Tibial artery (tissue), 4 donors: ENCODE data around the gene ZNF416.

Source experiments
- DNase-seq, 2 donors: peaks; one replicate each; pipeline ENCODE4 v3.0.0-alpha.2; 2019
- H3K27ac ChIP-seq, 2 donors: fragments of 200-600 bp; sonication (generic) in 1 of 2; 1 replicate in 1 of 2; 2 replicates in 1 of 2; pipeline ENCODE4 v1.5.1; 2018 to 2019; ENCODE audit warnings: mild to moderate bottlenecking in 1 of 2
- H3K27me3 ChIP-seq, 2 donors: fragments of 200-600 bp; sonication (generic) in 1 of 2; one replicate each; pipeline versions ENCODE4 v1.5.1 to v1.6.0; 2016 to 2019
- H3K36me3 ChIP-seq, 3 donors: fragments of 200-600 bp; sonication (generic) in 2 of 3; one replicate each; pipeline ENCODE4 v1.5.1; 2016 to 2019; ENCODE audit warnings: mild to moderate bottlenecking in 2 of 3
- H3K4me1 ChIP-seq, 4 donors: fragments of 200-600 bp; sonication (generic) in 2 of 4; 1 replicate in 3 of 4; 2 replicates in 1 of 4; pipeline ENCODE4 v1.5.1; 2016 to 2019
- H3K4me3 ChIP-seq, 2 donors: fragments of 200-600 bp; sonication (generic) in 1 of 2; 1 replicate in 1 of 2; 2 replicates in 1 of 2; pipeline ENCODE4 v1.5.1; 2018 to 2019; ENCODE audit warnings: mild to moderate bottlenecking in 2 of 2
- H3K9me3 ChIP-seq, 3 donors: fragments of 200-600 bp; sonication (generic) in 1 of 3; one replicate each; pipeline ENCODE4 v1.5.1; 2016 to 2019
- CTCF ChIP-seq, 2 experiments: fragments of 200-600 bp in 1 of 2; fragments of 450-650 bp in 1 of 2; IDR thresholded peaks; one replicate each; pipeline ENCODE4 v1.5.1; 2017 to 2019; ENCODE audit warnings: antibody characterized with exemption in 2 of 2, mild to moderate bottlenecking in 1 of 2, moderate library complexity in 1 of 2
- intact Hi-C: fragments of 100-400 bp; cut with DNase I; formaldehyde crosslinking; loops from one replicate; pipeline ENCODE4 v1.15.0; 2023; ENCODE audit warnings: low total_unique reads

ZNF416 gene

GRCh38 chr19:57527136-57527881 lies 51.4 kb downstream of the ZNF416 start, which contains the start of gene ZNF549:
Gene ZNF549 (plus strand): TSS chr19:57527356. CDS start chr19:57527574, 218 bp downstream.
- TF ChIP-seq CTCF (IDR thresholded peaks at IDR 0.05): peak in 1 of 2 experiments; percentile 28
- Histone ChIP-seq H3K36me3 (peaks cover 21 to 31% (median 25%) of the 10 kb centered on the region in 3 donors), H3K9me3 (peaks cover 5 to 36% (median 28%) of the 10 kb centered on the region in 3 donors), H3K27ac (peak within 1 kb of the TSS; percentile 77 to 78), H3K27me3 (no peaks in the 10 kb centered on the region), H3K4me3 (peak within 1 kb of the TSS; percentile 72 to 75), H3K4me1 (peaks cover 0 to 14% (median 9%) of the 10 kb centered on the region in 4 donors)
- peak; percentile 86 to 93 for DNase-seq
- intact Hi-C loops: no loop called here
